HEK293T (cell line): ENCODE data around the gene COMMD3.

Experiments used
- ARNT ChIP-seq: fragments of 450-650 bp; IDR thresholded peaks from 2 replicates; pipeline ENCODE4 v1.6.1; 2017; ENCODE audit warnings: mild to moderate bottlenecking
- BHLHE40 ChIP-seq: fragments of 450-650 bp; IDR thresholded peaks from 2 replicates; pipeline ENCODE4 v1.6.1; 2016; ENCODE audit warnings: mild to moderate bottlenecking, moderate library complexity, borderline replicate concordance
- FOXA1 ChIP-seq: fragments of 450-650 bp; IDR thresholded peaks from 2 replicates; pipeline ENCODE4 v1.6.1; 2016; ENCODE audit warnings: mild to moderate bottlenecking
- FOXM1 ChIP-seq: fragments of 450-650 bp; IDR thresholded peaks from 2 replicates; pipeline ENCODE4 v1.6.1; 2017; ENCODE audit warnings: mild to moderate bottlenecking, borderline replicate concordance
- HDGF ChIP-seq: fragments of 450-650 bp; IDR thresholded peaks from 2 replicates; pipeline ENCODE4 v1.6.1; 2017; ENCODE audit warnings: antibody characterized with exemption, borderline replicate concordance
- LEF1 ChIP-seq: fragments of 450-650 bp; IDR thresholded peaks from 2 replicates; pipeline ENCODE4 v1.6.1; 2017; ENCODE audit warnings: mild to moderate bottlenecking, borderline replicate concordance
- SP1 ChIP-seq: fragments of 450-650 bp; IDR thresholded peaks from 2 replicates; pipeline ENCODE4 v1.6.1; 2017
- TARDBP ChIP-seq: fragments of 450-650 bp; IDR thresholded peaks from 2 replicates; pipeline ENCODE4 v1.6.1; 2016
- ZNF384 ChIP-seq: fragments of 450-650 bp; IDR thresholded peaks from 2 replicates; pipeline ENCODE4 v1.6.1; 2016

DNA sequence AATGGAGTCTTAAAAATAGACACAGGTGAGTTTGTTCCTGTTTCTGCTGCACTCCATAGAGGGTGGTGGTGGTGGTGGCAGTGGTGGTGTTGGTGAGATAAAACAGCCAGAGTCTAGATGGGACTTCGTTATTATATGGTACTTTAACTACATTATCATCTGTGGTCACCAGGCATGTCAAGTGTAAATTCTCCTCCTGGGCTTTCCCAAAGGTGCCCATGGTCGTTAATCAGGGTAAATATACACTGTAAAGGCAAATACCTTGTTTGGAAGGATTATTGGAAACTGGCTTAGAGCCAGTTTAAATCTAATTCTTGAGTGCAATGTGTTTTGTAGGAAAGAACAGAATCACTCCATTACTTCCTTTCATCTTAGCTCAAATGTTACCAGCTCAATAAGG, 21.5 kb upstream of the COMMD3 start:
- TF ChIP-seq LEF1 (no peak), BHLHE40 (no peak), TARDBP (no peak), SP1 (no peak), HDGF (no peak), ARNT (no peak), ZNF384 (no peak), FOXA1 (no peak), FOXM1 (no peak)
